ENCODE data around the gene ZBTB20.

The ZBTB20 gene

GRCh38 chr3:114730397-114730796 lies 416.7 kb downstream of the ZBTB20 start:
- Histone ChIP-seq H3K4me3 (ENCODE audit: low read depth, low read length) (no peak overlapping the region), H3K9me3 (no peaks in the 10 kb centered on the region), H3K27me3 (no peaks in the 10 kb centered on the region), H3K4me1 (no peaks in the 10 kb centered on the region; the same call in 1 of the 2 replicates), H3K36me3 (no peaks in the 10 kb centered on the region)
- DNase-seq, result no peak
- no peak for TF ChIP-seq CTCF (IDR thresholded peaks at IDR 0.05; ENCODE audit: low read depth, low read length)

GRCh38 chr3:114727373-114727772 lies 419.7 kb downstream of the ZBTB20 start:
- DNase-seq, result no peak
- no peaks in the 10 kb centered on the region for H3K27me3 ChIP-seq
- no peak for TF ChIP-seq CTCF (IDR thresholded peaks at IDR 0.05; ENCODE audit: low read depth, low read length)
- H3K4me3 ChIP-seq (ENCODE audit: low read depth, low read length), result no peak overlapping the region
- H3K9me3 ChIP-seq, result no peaks in the 10 kb centered on the region
- no peaks in the 10 kb centered on the region for H3K36me3 ChIP-seq
- no peaks in the 10 kb centered on the region; the same call in 1 of the 2 replicates for H3K4me1 ChIP-seq

GRCh38 chr3:114725966-114726365 lies 421.1 kb downstream of the ZBTB20 start:
- H3K36me3 ChIP-seq, result no peaks in the 10 kb centered on the region
- H3K4me3 ChIP-seq (ENCODE audit: low read depth, low read length), result no peak overlapping the region
- DNase-seq, result no peak
- H3K9me3 ChIP-seq, result no peaks in the 10 kb centered on the region
- H3K27me3 ChIP-seq, result no peaks in the 10 kb centered on the region
- no peaks in the 10 kb centered on the region; the same call in 1 of the 2 replicates for H3K4me1 ChIP-seq
- TF ChIP-seq CTCF (IDR thresholded peaks at IDR 0.05; ENCODE audit: low read depth, low read length), result no peak

- no peaks in the 10 kb centered on the region for H3K27me3 ChIP-seq
- H3K4me3 ChIP-seq (ENCODE audit: low read depth, low read length), result no peak overlapping the region
- no peak for DNase-seq
- H3K4me1 ChIP-seq, result no peaks in the 10 kb centered on the region
- no peak for TF ChIP-seq CTCF (IDR thresholded peaks at IDR 0.05; ENCODE audit: low read depth, low read length)
- no peaks in the 10 kb centered on the region for H3K36me3 ChIP-seq
- no peaks in the 10 kb centered on the region for H3K9me3 ChIP-seq
Measured at GRCh38 chr3:114722530-114722929, 424.6 kb downstream of the ZBTB20 start.

GRCh38 chr3:114721864-114722263 lies 425.2 kb downstream of the ZBTB20 start:
- DNase-seq, result no peak
- no peak overlapping the region for H3K4me3 ChIP-seq (ENCODE audit: low read depth, low read length)
- no peaks in the 10 kb centered on the region; the same call in 1 of the 2 replicates for H3K4me1 ChIP-seq
- no peaks in the 10 kb centered on the region for H3K9me3 ChIP-seq
- no peaks in the 10 kb centered on the region for H3K36me3 ChIP-seq
- no peak for TF ChIP-seq CTCF (IDR thresholded peaks at IDR 0.05; ENCODE audit: low read depth, low read length)
- no peaks in the 10 kb centered on the region for H3K27me3 ChIP-seq

GRCh38 chr3:114721209-114721608 lies 425.9 kb downstream of the ZBTB20 start:
- no peak for DNase-seq
- no peak for TF ChIP-seq CTCF (IDR thresholded peaks at IDR 0.05; ENCODE audit: low read depth, low read length)
- no peaks in the 10 kb centered on the region; the same call in 1 of the 2 replicates for H3K4me1 ChIP-seq

More at GRCh38 chr3:114721209-114721608, 425.9 kb downstream of the ZBTB20 start:
- no peak overlapping the region for H3K4me3 ChIP-seq (ENCODE audit: low read depth, low read length)
- no peaks in the 10 kb centered on the region for H3K27me3 ChIP-seq
- H3K9me3 ChIP-seq, result no peaks in the 10 kb centered on the region
- no peaks in the 10 kb centered on the region for H3K36me3 ChIP-seq
